ENCODE results near the gene PHACTR1. TPM values are rescaled to one million over a fixed set of nuclear protein-coding genes. Genes with fewer than 3 reads are reported as not detected.

PHACTR1 gene
- total and polyA plus RNA-seq, 2 donors (not counting 1 experiment from before 2014, with no cell fraction given), result 0.60 to 1.2 TPM

- Histone ChIP-seq H3K4me1 (ENCODE audit: control insufficient read depth, extremely low read depth, insufficient read depth, low read length) (no peaks in the 10 kb centered on the region), H3K4me2 (ENCODE audit: extremely low read depth, insufficient read depth, low read length) (no peak overlapping the region), H3K27me3 (ENCODE audit: control insufficient read depth, insufficient read depth, low read length) (no peaks in the 10 kb centered on the region), H2AFZ (ENCODE audit: low read length) (no peak overlapping the region), H3K4me3 (replicated peaks in 1 of 4; ENCODE audit: control extremely low read depth in 1 of 4, insufficient read depth in 1 of 4, low read depth in 3 of 4, low read length in 4 of 4) (no peak overlapping the region), H3K9me3 (ENCODE audit: control insufficient read depth, insufficient read depth, low read depth, low read length) (no peaks in the 10 kb centered on the region), H4K20me1 (ENCODE audit: control insufficient read depth, extremely low read depth, insufficient read depth, low read length) (no peaks in the 10 kb centered on the region), H3K36me3 (ENCODE audit: control insufficient read depth, insufficient read depth, low read length) (no peaks in the 10 kb centered on the region), H3K27ac (ENCODE audit: insufficient read depth, low read length) (no peak overlapping the region), H3K9ac (ENCODE audit: insufficient read depth, low read length) (no peak overlapping the region), H3K79me2 (ENCODE audit: control insufficient read depth, insufficient read depth, low read length) (no peaks in the 10 kb centered on the region)
- TF ChIP-seq, protein P1, sequence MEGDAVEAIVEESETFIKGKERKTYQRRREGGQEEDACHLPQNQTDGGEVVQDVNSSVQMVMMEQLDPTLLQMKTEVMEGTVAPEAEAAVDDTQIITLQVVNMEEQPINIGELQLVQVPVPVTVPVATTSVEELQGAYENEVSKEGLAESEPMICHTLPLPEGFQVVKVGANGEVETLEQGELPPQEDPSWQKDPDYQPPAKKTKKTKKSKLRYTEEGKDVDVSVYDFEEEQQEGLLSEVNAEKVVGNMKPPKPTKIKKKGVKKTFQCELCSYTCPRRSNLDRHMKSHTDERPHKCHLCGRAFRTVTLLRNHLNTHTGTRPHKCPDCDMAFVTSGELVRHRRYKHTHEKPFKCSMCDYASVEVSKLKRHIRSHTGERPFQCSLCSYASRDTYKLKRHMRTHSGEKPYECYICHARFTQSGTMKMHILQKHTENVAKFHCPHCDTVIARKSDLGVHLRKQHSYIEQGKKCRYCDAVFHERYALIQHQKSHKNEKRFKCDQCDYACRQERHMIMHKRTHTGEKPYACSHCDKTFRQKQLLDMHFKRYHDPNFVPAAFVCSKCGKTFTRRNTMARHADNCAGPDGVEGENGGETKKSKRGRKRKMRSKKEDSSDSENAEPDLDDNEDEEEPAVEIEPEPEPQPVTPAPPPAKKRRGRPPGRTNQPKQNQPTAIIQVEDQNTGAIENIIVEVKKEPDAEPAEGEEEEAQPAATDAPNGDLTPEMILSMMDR (conservative IDR thresholded peaks at IDR 0.05 in 1 of 2, IDR thresholded peaks at IDR 0.05 in 1 of 2; ENCODE audit: low read depth in 1 of 2, low read length in 2 of 2), result no peak
- TF ChIP-seq EZH2 (IDR thresholded peaks at IDR 0.05; ENCODE audit: low read length, missing control alignments), result no peak
- no peak for DNase-seq (ENCODE audit: low read depth in 2 of 2)
Measured at GRCh38 chr6:13175087-13175486, 458.5 kb downstream of the PHACTR1 start.

DNA sequence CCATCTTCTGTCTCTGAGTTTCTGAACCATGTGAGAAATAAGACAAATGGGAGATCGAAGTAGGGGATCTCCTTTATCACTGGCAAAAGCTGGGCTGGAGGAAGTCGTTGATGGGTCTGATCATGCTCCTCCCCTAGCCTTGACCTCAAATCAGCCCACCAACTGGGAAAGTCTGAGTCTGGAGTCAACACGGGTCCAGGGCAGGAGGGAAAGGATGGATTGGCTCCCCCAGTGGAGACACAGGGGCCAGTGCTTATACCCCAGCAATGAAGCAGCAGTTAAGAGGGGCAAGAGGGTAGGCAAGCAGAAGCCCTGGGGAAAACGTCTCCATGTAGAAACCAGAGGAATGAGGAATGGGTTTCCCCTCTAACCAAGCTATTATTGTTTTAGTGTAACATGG, 459.2 kb downstream of the PHACTR1 start:
- Histone ChIP-seq H3K4me2 (ENCODE audit: extremely low read depth, insufficient read depth, low read length) (no peak overlapping the region), H4K20me1 (ENCODE audit: control insufficient read depth, extremely low read depth, insufficient read depth, low read length) (no peaks in the 10 kb centered on the region), H3K4me1 (ENCODE audit: control insufficient read depth, extremely low read depth, insufficient read depth, low read length) (no peaks in the 10 kb centered on the region), H2AFZ (ENCODE audit: low read length) (no peak overlapping the region), H3K79me2 (ENCODE audit: control insufficient read depth, insufficient read depth, low read length) (no peaks in the 10 kb centered on the region), H3K4me3 (replicated peaks in 1 of 4; ENCODE audit: control extremely low read depth in 1 of 4, insufficient read depth in 1 of 4, low read depth in 3 of 4, low read length in 4 of 4) (no peak overlapping the region), H3K27ac (ENCODE audit: insufficient read depth, low read length) (no peak overlapping the region), H3K9ac (ENCODE audit: insufficient read depth, low read length) (no peak overlapping the region), H3K27me3 (ENCODE audit: control insufficient read depth, insufficient read depth, low read length) (no peaks in the 10 kb centered on the region), H3K9me3 (ENCODE audit: control insufficient read depth, insufficient read depth, low read depth, low read length) (no peaks in the 10 kb centered on the region), H3K36me3 (ENCODE audit: control insufficient read depth, insufficient read depth, low read length) (no peaks in the 10 kb centered on the region)
- DNase-seq (ENCODE audit: low read depth in 2 of 2), result no peak
- TF ChIP-seq EZH2 (IDR thresholded peaks at IDR 0.05; ENCODE audit: low read length, missing control alignments), result no peak
- TF ChIP-seq, protein P1 (conservative IDR thresholded peaks at IDR 0.05 in 1 of 2, IDR thresholded peaks at IDR 0.05 in 1 of 2; ENCODE audit: low read depth in 1 of 2, low read length in 2 of 2), result no peak

GRCh38 chr6:13177664-13178063, 461.1 kb downstream of the PHACTR1 start:
- TF ChIP-seq, protein P1 (conservative IDR thresholded peaks at IDR 0.05 in 1 of 2, IDR thresholded peaks at IDR 0.05 in 1 of 2; ENCODE audit: low read depth in 1 of 2, low read length in 2 of 2), result no peak
- no peak for TF ChIP-seq EZH2 (IDR thresholded peaks at IDR 0.05; ENCODE audit: low read length, missing control alignments)
- no peaks in the 10 kb centered on the region for H3K27me3 ChIP-seq (ENCODE audit: control insufficient read depth, insufficient read depth, low read length)
- H3K4me2 ChIP-seq (ENCODE audit: extremely low read depth, insufficient read depth, low read length), result no peak overlapping the region
- H3K4me3 ChIP-seq (replicated peaks in 1 of 4; ENCODE audit: control extremely low read depth in 1 of 4, insufficient read depth in 1 of 4, low read depth in 3 of 4, low read length in 4 of 4), result no peak overlapping the region
- no peak overlapping the region for H3K9ac ChIP-seq (ENCODE audit: insufficient read depth, low read length)
- H3K36me3 ChIP-seq (ENCODE audit: control insufficient read depth, insufficient read depth, low read length), result no peaks in the 10 kb centered on the region
- no peaks in the 10 kb centered on the region for H3K79me2 ChIP-seq (ENCODE audit: control insufficient read depth, insufficient read depth, low read length)
- no peak for DNase-seq (ENCODE audit: low read depth in 2 of 2)
- no peak overlapping the region for H3K27ac ChIP-seq (ENCODE audit: insufficient read depth, low read length)
- no peaks in the 10 kb centered on the region for H3K9me3 ChIP-seq (ENCODE audit: control insufficient read depth, insufficient read depth, low read depth, low read length)
- H3K4me1 ChIP-seq (ENCODE audit: control insufficient read depth, extremely low read depth, insufficient read depth, low read length), result no peaks in the 10 kb centered on the region
- H4K20me1 ChIP-seq (ENCODE audit: control insufficient read depth, extremely low read depth, insufficient read depth, low read length), result no peaks in the 10 kb centered on the region
- no peak overlapping the region for H2AFZ ChIP-seq (ENCODE audit: low read length)

Measured in fibroblast of lung (primary cell).